Naive thymus-derived CD4-positive, alpha-beta T cell (primary cell): ENCODE data around the gene SP7. TPM values are rescaled to one million over a fixed set of nuclear protein-coding genes. Genes with fewer than 3 reads are reported as not detected.
"Not testable (repeated sequence)": the region's sequence is repeated elsewhere in the genome, so short reads cannot be mapped to it uniquely, and the experiment has no call there.

Experiments used
- ATAC-seq: fragments of 150-1000 bp; cut with Tn5 transposase; 2 replicates; pipeline ENCODE4 v1.10.0; 2021; ENCODE audit warnings: mild to moderate bottlenecking, moderate library complexity
- CTCF ChIA-PET: fragments of 350-600 bp; sonication (Branson Sonifier 250); formaldehyde crosslinking; loops from one replicate; lab custom pipeline; 2021; ENCODE audit warnings: antibody characterized with exemption; lab: Charles Lee
- POLR2A ChIA-PET: fragments of 350-600 bp; sonication (Branson Sonifier 250); formaldehyde crosslinking; loops from one replicate; lab custom pipeline; 2021; ENCODE audit warnings: antibody characterized with exemption, inconsistent platforms; lab: Charles Lee
- DNase-seq, 9 donors: peaks; one replicate each; pipeline versions ENCODE4 v3.0.0 to v3.0.0-alpha.2; 2020 to 2022; ENCODE audit warnings: mixed read lengths in 1 of 9
- H3K27ac ChIP-seq: one replicate; pipeline ENCODE4 v1.7.0; 2013; ENCODE audit warnings: mild to moderate bottlenecking, low read depth, low read length, moderate library complexity
- H3K27me3 ChIP-seq, 2 donors: one replicate each; pipeline ENCODE4 v1.7.0; 2013; ENCODE audit warnings: low read length in 2 of 2, mild to moderate bottlenecking in 2 of 2, moderate library complexity in 2 of 2; ENCODE audit not compliant: control insufficient read depth in 2 of 2, insufficient read depth in 2 of 2
- H3K36me3 ChIP-seq, 3 experiments: 1 replicate in 2 of 3; 2 replicates in 1 of 3; pipeline ENCODE4 v1.7.0; 2013; ENCODE audit warnings: low read length in 3 of 3, mild to moderate bottlenecking in 3 of 3, moderate library complexity in 1 of 3; ENCODE audit not compliant: insufficient read depth in 3 of 3, control insufficient read depth in 2 of 3
- H3K4me1 ChIP-seq, 2 donors: one replicate each; pipeline ENCODE4 v1.7.0; 2013; ENCODE audit warnings: low read length in 2 of 2, mild to moderate bottlenecking in 2 of 2, moderate library complexity in 1 of 2; ENCODE audit not compliant: control insufficient read depth in 2 of 2, insufficient read depth in 2 of 2
- H3K4me3 ChIP-seq: 2 replicates; pipeline ENCODE4 v1.7.0; 2013; ENCODE audit warnings: mild to moderate bottlenecking, low read length
- H3K9me3 ChIP-seq, 3 experiments: 1 replicate in 2 of 3; 2 replicates in 1 of 3; pipeline ENCODE4 v1.7.0; 2013; ENCODE audit warnings: low read length in 3 of 3; ENCODE audit not compliant: control insufficient read depth in 2 of 3
- H3K27ac Mint-ChIP-seq, 9 donors: one replicate each; pipeline ENCODE4 v1.8.0; 2020 to 2022; ENCODE audit warnings: mixed read lengths in 9 of 9, mild to moderate bottlenecking in 8 of 9, moderate library complexity in 5 of 9, inconsistent platforms in 2 of 9
- H3K27me3 Mint-ChIP-seq, 5 donors: one replicate each; pipeline ENCODE4 v1.8.0; 2021 to 2022; ENCODE audit warnings: mixed read lengths in 5 of 5, mild to moderate bottlenecking in 1 of 5
- H3K36me3 Mint-ChIP-seq, 5 donors: one replicate each; pipeline ENCODE4 v1.8.0; 2020 to 2022; ENCODE audit warnings: mixed read lengths in 5 of 5, mild to moderate bottlenecking in 3 of 5, inconsistent platforms in 1 of 5
- H3K4me1 Mint-ChIP-seq, 7 donors: one replicate each; pipeline ENCODE4 v1.8.0; 2020 to 2022; ENCODE audit warnings: mixed read lengths in 7 of 7, mild to moderate bottlenecking in 3 of 7, inconsistent platforms in 1 of 7
- H3K4me3 Mint-ChIP-seq, 10 donors: one replicate each; pipeline ENCODE4 v1.8.0; 2020 to 2022; ENCODE audit warnings: mild to moderate bottlenecking in 10 of 10, mixed read lengths in 10 of 10, moderate library complexity in 6 of 10, inconsistent platforms in 2 of 10
- H3K9me3 Mint-ChIP-seq, 11 donors: one replicate each; pipeline ENCODE4 v1.8.0; 2020 to 2022; ENCODE audit warnings: mixed read lengths in 11 of 11, mild to moderate bottlenecking in 4 of 11, inconsistent platforms in 1 of 11, moderate library complexity in 1 of 11
- intact Hi-C, 2 donors: fragments of 100-400 bp; cut with micrococcal nuclease; formaldehyde crosslinking; loops; one replicate each; pipeline ENCODE4 v1.15.1; 2023
- polyA plus RNA-seq, 2 donors: library from polyadenylated mRNA; unstranded; fragments of 300-500 nt; fragmentation: Illumina TruSeq; gene quantifications; one replicate each; pipeline ENCODE4 v1.2.3, GENCODE V29; 2021
- total RNA-seq, 6 experiments: library from RNA in 5 of 6; stranded (reverse) in 5 of 6; gene quantifications; 1 replicate in 5 of 6; 2 replicates in 1 of 6; pipeline ENCODE4 v1.2.3 and lab custom pipeline; 2021 to 2026

Gene SP7
- total and polyA plus RNA-seq, 7 experiments from 2014 or later: 0.13 to 0.18 TPM; not detected in 5

- POLR2A ChIA-PET, H3K27me3 Mint-ChIP-seq: not testable (repeated sequence)
These were observed 37.5 kb upstream of the SP7 start for GRCh38 chr12:53373554-53374133.

GRCh38 chr12:53365245-53365904 is 29.2 kb upstream of the SP7 start:
- Mint-ChIP-seq H3K4me1 (peaks cover 10 to 17% (median 15%) of the 10 kb centered on the region in 7 donors), H3K27ac (peak overlapping the region in 7 of 9 donors; percentile 56 to 91 (median 88)), H3K9me3 (no peaks in the 10 kb centered on the region), H3K4me3 (peak overlapping the region in 4 of 10 donors; percentile 0 to 63 (median 34)), H3K36me3 (no peaks in the 10 kb centered on the region), H3K27me3 (no peaks in the 10 kb centered on the region)
- DNase-seq: no peak
- Histone ChIP-seq H3K4me1 (peaks cover 2 to 3% of the 10 kb centered on the region in 2 donors), H3K4me3 (no peak overlapping the region), H3K36me3 (no peaks in the 10 kb centered on the region), H3K9me3 (no peaks in the 10 kb centered on the region), H3K27me3 (no peaks in the 10 kb centered on the region), H3K27ac (no peak overlapping the region)
- CTCF ChIA-PET: interaction anchor here (0.7 to 2.0 kb wide), 3 partner anchors 13 to 75 kb away, joined by 3 to 10 read pairs (median 3); no protein-coding TSS in a partner anchor
- POLR2A ChIA-PET: no interaction called here
- peak; percentile 75 for ATAC-seq
- intact Hi-C loops: no loop called here

More at GRCh38 chr12:53373554-53374133, 37.5 kb upstream of the SP7 start:
- H3K9me3 ChIP-seq, H3K9me3 Mint-ChIP-seq, H3K27me3 ChIP-seq, H3K36me3 ChIP-seq, H3K4me3 ChIP-seq, CTCF ChIA-PET, ATAC-seq, intact Hi-C loops, H3K36me3 Mint-ChIP-seq: not testable (repeated sequence)
- peak overlapping the region; percentile 40 for H3K27ac ChIP-seq
- H3K27ac Mint-ChIP-seq: peak overlapping the region; percentile 61 to 89 (median 75)
- H3K4me1 ChIP-seq: peaks cover 17 to 22% of the 10 kb centered on the region in 2 donors
- peaks cover 11 to 37% (median 26%) of the 10 kb centered on the region in 7 donors for H3K4me1 Mint-ChIP-seq
- peak in 1 of 9 donors; percentile 8 for DNase-seq
- H3K4me3 Mint-ChIP-seq: peak overlapping the region in 7 of 10 donors; percentile 23 to 59 (median 55)

- DNase-seq, H3K9me3 ChIP-seq, intact Hi-C loops, H3K27me3 ChIP-seq, H3K4me3 Mint-ChIP-seq, H3K27me3 Mint-ChIP-seq, H3K4me1 ChIP-seq, H3K4me3 ChIP-seq, H3K27ac ChIP-seq, H3K9me3 Mint-ChIP-seq, H3K36me3 ChIP-seq, H3K27ac Mint-ChIP-seq, H3K36me3 Mint-ChIP-seq, ATAC-seq: not testable (repeated sequence)
- POLR2A ChIA-PET: interaction anchor here (0.6 to 0.8 kb wide), 3 partner anchors 10 to 122 kb away, joined by 3 to 4 read pairs (median 3); no protein-coding TSS in a partner anchor
- peaks cover 7 to 16% (median 12%) of the 10 kb centered on the region in 7 donors for H3K4me1 Mint-ChIP-seq
- CTCF ChIA-PET: interaction anchor here (1.0 to 1.5 kb wide), 2 partner anchors 9 to 147 kb away, joined by 3 to 4 read pairs; no protein-coding TSS in a partner anchor
These were observed 25.5 kb upstream of the SP7 start for GRCh38 chr12:53361638-53362037.

- no peaks in the 10 kb centered on the region for H3K27me3 ChIP-seq
- H3K36me3 ChIP-seq: no peaks in the 10 kb centered on the region
- Mint-ChIP-seq H3K36me3 (no peaks in the 10 kb centered on the region), H3K27ac (peak overlapping the region in 1 of 9 donors; percentile 28), H3K4me1 (peaks cover 0 to 5% (median 3%) of the 10 kb centered on the region in 7 donors), H3K9me3 (no peaks in the 10 kb centered on the region), H3K4me3 (no peak overlapping the region), H3K27me3 (no peaks in the 10 kb centered on the region)
- H3K9me3 ChIP-seq: no peaks in the 10 kb centered on the region
- no peak for DNase-seq
- ATAC-seq: no peak
- no peak overlapping the region for H3K27ac ChIP-seq
- ChIA-PET POLR2A (interaction anchor here (0.6 to 0.8 kb wide), 3 partner anchors 8 to 162 kb away, joined by 3 to 6 read pairs (median 4); no protein-coding TSS in a partner anchor), CTCF (interaction anchor here (0.6 to 1.5 kb wide), 5 partner anchors 35 to 274 kb away, joined by 3 to 4 read pairs (median 3); no protein-coding TSS in a partner anchor)
- no peak overlapping the region for H3K4me3 ChIP-seq
- no peaks in the 10 kb centered on the region for H3K4me1 ChIP-seq
- intact Hi-C loops: no loop called here
These were observed 22.8 kb upstream of the SP7 start for GRCh38 chr12:53358836-53359419.

GRCh38 chr12:53355121-53355520 is 19.0 kb upstream of the SP7 start:
- H3K4me3 ChIP-seq: no peak overlapping the region
- intact Hi-C loops: no loop called here
- ATAC-seq (no peak), DNase-seq (no peak)
- Mint-ChIP-seq H3K4me3 (no peak overlapping the region), H3K9me3 (no peaks in the 10 kb centered on the region), H3K27ac (peak overlapping the region in 2 of 9 donors; percentile 6 to 28), H3K27me3 (no peaks in the 10 kb centered on the region), H3K36me3 (no peaks in the 10 kb centered on the region), H3K4me1 (peaks cover 5 to 13% (median 6%) of the 10 kb centered on the region in 7 donors)
- peaks cover 0 to 3% of the 10 kb centered on the region in 2 donors for H3K4me1 ChIP-seq
- no peak overlapping the region for H3K27ac ChIP-seq
- H3K9me3 ChIP-seq: no peaks in the 10 kb centered on the region
- no peaks in the 10 kb centered on the region for H3K27me3 ChIP-seq
- no peaks in the 10 kb centered on the region for H3K36me3 ChIP-seq
- POLR2A ChIA-PET: interaction anchor here (0.6 kb wide), 1 partner anchor 59 kb away, joined by 3 read pairs; no protein-coding TSS in a partner anchor
- CTCF ChIA-PET: interaction anchor here (1.0 to 4.8 kb wide), 4 partner anchors 28 to 197 kb away, joined by 3 to 75 read pairs (median 18); partner anchors contain the start of gene AMHR2

- no peaks in the 10 kb centered on the region for H3K36me3 Mint-ChIP-seq
- Histone ChIP-seq H3K4me3 (no peak overlapping the region), H3K9me3 (no peaks in the 10 kb centered on the region), H3K27ac (no peak overlapping the region), H3K36me3 (no peaks in the 10 kb centered on the region), H3K27me3 (no peaks in the 10 kb centered on the region), H3K4me1 (peaks cover 0 to 3% of the 10 kb centered on the region in 2 donors)
- POLR2A ChIA-PET: interaction anchor here (0.8 to 1.6 kb wide), 6 partner anchors 26 to 155 kb away, joined by 3 to 8 read pairs (median 3); partner anchors contain the start of gene TARBP2
- H3K27ac Mint-ChIP-seq: peak overlapping the region in 2 of 9 donors; percentile 4 to 12
- CTCF ChIA-PET: interaction anchor here (0.6 to 4.8 kb wide), 11 partner anchors 13 to 160 kb away, joined by 4 to 75 read pairs (median 9); partner anchors contain the start of genes AMHR2 and NPFF
- no peaks in the 10 kb centered on the region for H3K27me3 Mint-ChIP-seq
- H3K9me3 Mint-ChIP-seq: no peaks in the 10 kb centered on the region
- H3K4me1 Mint-ChIP-seq: peaks cover 5 to 13% (median 6%) of the 10 kb centered on the region in 7 donors
- DNase-seq (no peak), ATAC-seq (no peak)
- intact Hi-C loops: no loop called here
- no peak overlapping the region for H3K4me3 Mint-ChIP-seq
These were observed 17.1 kb upstream of the SP7 start for GRCh38 chr12:53353257-53353655.
